ENCODE results near the gene SENP3.

The SENP3 gene

GRCh38 chr17:7586673-7587419 is 25.1 kb downstream of the SENP3 start:
- intact Hi-C loops (cut with DNase I; ENCODE audit: low total_unique reads): no loop called here
- no peaks in the 10 kb centered on the region for H3K9me3 ChIP-seq
- H3K36me3 ChIP-seq: peaks cover 8 to 30% (median 11%) of the 10 kb centered on the region in 3 donors
- peaks cover 10 to 50% (median 39%) of the 10 kb centered on the region in 4 donors for H3K4me1 ChIP-seq
- no peak overlapping the region for H3K27ac ChIP-seq
- no peak overlapping the region for H3K4me3 ChIP-seq
- TF ChIP-seq CTCF (IDR thresholded peaks at IDR 0.05): no peak
- no peaks in the 10 kb centered on the region for H3K27me3 ChIP-seq
- no peak for DNase-seq

GRCh38 chr17:7587420-7588151 is 25.9 kb downstream of the SENP3 start:
- Histone ChIP-seq H3K4me3 (no peak overlapping the region), H3K27me3 (no peaks in the 10 kb centered on the region), H3K27ac (peak overlapping the region in 1 of 2 donors; percentile 71), H3K36me3 (peaks cover 15 to 37% (median 18%) of the 10 kb centered on the region in 3 donors), H3K9me3 (no peaks in the 10 kb centered on the region), H3K4me1 (peaks cover 6 to 43% (median 33%) of the 10 kb centered on the region in 4 donors)
- intact Hi-C loops (cut with DNase I; ENCODE audit: low total_unique reads): loop anchor here (2.0 kb wide), 1 partner anchor 69 kb away; no protein-coding TSS in a partner anchor
- TF ChIP-seq CTCF (IDR thresholded peaks at IDR 0.05): no peak
- peak in 1 of 2 donors; percentile 37 for DNase-seq

- H3K9me3 ChIP-seq: no peaks in the 10 kb centered on the region
- DNase-seq: no peak
- H3K27ac ChIP-seq: peak overlapping the region; percentile 57 to 71
- peaks cover 0 to 35% (median 25%) of the 10 kb centered on the region in 4 donors for H3K4me1 ChIP-seq
- TF ChIP-seq CTCF (IDR thresholded peaks at IDR 0.05): no peak
- H3K27me3 ChIP-seq: no peaks in the 10 kb centered on the region
- intact Hi-C loops (cut with DNase I; ENCODE audit: low total_unique reads): loop anchor here (2.0 kb wide), 1 partner anchor 70 kb away; no protein-coding TSS in a partner anchor
- peaks cover 26 to 48% (median 29%) of the 10 kb centered on the region in 3 donors for H3K36me3 ChIP-seq
- H3K4me3 ChIP-seq: peak overlapping the region; percentile 48 to 62
Measured at GRCh38 chr17:7588553-7589203, 27.0 kb downstream of the SENP3 start.

- Histone ChIP-seq H3K4me3 (peak overlapping the region; percentile 48 to 62), H3K36me3 (peaks cover 32 to 55% (median 36%) of the 10 kb centered on the region in 3 donors), H3K4me1 (peaks cover 0 to 33% (median 23%) of the 10 kb centered on the region in 4 donors), H3K9me3 (no peaks in the 10 kb centered on the region), H3K27ac (peak overlapping the region; percentile 57 to 71), H3K27me3 (no peaks in the 10 kb centered on the region)
- DNase-seq: peak; percentile 90
- TF ChIP-seq CTCF (IDR thresholded peaks at IDR 0.05): peak; percentile 88
- intact Hi-C loops (cut with DNase I; ENCODE audit: low total_unique reads): loop anchor here (2.0 kb wide), 1 partner anchor 71 kb away; no protein-coding TSS in a partner anchor
Measured at GRCh38 chr17:7589204-7589868, 27.6 kb downstream of the SENP3 start.

Data from tibial artery (tissue), 4 donors.